Measurements from ENCODE around the gene SIRPB2.

Gene SIRPB2

GRCh38 chr20:1438361-1438760 lies 52.9 kb downstream of the SIRPB2 start:
- no peak for DNase-seq

GRCh38 chr20:1437235-1437904 lies 53.9 kb downstream of the SIRPB2 start:
- peak; percentile 71 to 82 for DNase-seq

- no peak for DNase-seq
Observed at GRCh38 chr20:1436263-1436662, 55.0 kb downstream of the SIRPB2 start.

GRCh38 chr20:1435337-1435699 lies 55.9 kb downstream of the SIRPB2 start:
- no peak for DNase-seq

GRCh38 chr20:1434571-1435336 lies 56.5 kb downstream of the SIRPB2 start:
- peak; percentile 16 to 29 for DNase-seq

GRCh38 chr20:1431158-1431557 lies 60.1 kb downstream of the SIRPB2 start:
- no peak for DNase-seq

- no peak for DNase-seq
Observed at GRCh38 chr20:1430004-1430451, 61.2 kb downstream of the SIRPB2 start.

- DNase-seq, result no peak
Observed at GRCh38 chr20:1429143-1429728, 62.0 kb downstream of the SIRPB2 start.

- no peak for DNase-seq
Observed at GRCh38 chr20:1427457-1428054, 63.7 kb downstream of the SIRPB2 start.

- DNase-seq, result no peak
Observed at GRCh38 chr20:1426231-1426849, 64.9 kb downstream of the SIRPB2 start.
